ENCODE data around the gene BICD2.

BICD2 gene

DNA sequence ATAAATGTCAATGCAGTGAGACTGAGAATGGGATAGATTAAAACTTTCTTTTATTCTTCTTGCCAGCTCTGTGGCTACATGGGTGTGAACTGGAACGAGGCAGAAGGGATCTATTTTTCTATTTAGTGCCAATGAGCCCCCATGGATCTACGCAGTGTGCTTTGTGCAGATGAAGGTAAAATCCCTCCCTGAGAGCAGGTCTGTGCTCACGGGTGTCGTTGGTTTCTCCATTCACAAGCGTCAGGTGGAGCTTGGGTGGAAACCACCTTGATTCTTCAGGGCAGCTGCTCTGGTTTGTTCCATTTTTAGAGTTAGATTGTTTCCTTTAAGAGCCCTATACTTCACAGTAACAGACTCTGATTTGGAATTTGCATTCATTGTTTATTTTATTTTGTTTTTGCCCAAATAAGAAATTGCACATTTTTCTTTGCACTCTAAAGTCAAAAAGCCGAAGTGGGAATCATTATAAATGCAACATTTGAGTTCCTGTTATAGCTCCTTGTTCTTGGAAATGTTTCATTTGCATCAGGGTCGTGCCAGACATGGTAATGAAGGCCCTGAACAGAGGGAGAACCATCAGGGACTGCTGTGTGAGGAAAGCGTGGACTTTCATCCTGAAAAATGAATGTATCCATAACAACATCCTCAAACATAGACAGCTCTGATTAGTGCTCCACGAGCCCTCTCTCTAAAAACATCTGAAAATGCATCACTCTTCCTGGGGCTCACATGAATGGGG lies 31.1 kb upstream of the BICD2 start:
- no peak for TF ChIP-seq ZFX (IDR thresholded peaks at IDR 0.05)
- TF ChIP-seq CTCF (conservative IDR thresholded peaks at IDR 0.05) = no peak

DNA sequence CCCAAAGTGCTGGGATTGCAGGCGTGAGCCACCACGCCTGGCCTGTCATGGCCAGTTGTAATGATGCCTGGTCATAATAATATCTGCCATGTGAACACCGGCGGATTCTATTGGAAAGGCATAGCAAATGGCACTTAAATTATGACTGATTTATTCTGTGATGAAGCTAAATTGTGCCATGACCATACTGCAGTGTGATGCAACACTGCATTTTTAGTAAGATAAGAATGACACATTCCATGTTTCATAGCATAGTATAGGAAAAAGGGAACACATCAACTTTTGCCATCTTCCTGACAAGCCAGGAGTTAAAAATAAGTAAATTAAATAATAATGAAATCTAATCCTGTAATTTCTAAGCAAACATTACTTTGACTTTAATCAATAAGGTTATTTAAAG lies 30.4 kb upstream of the BICD2 start:
- TF ChIP-seq ZFX (IDR thresholded peaks at IDR 0.05) (no peak), CTCF (conservative IDR thresholded peaks at IDR 0.05) (no peak)
- no peak overlapping the region for H3K27ac ChIP-seq

More for the DNA sequence above, 31.1 kb upstream of the BICD2 start:
- no peak overlapping the region for H3K27ac ChIP-seq

- no peak overlapping the region for H3K27ac ChIP-seq
- TF ChIP-seq CTCF (conservative IDR thresholded peaks at IDR 0.05) = no peak
- no peak for TF ChIP-seq ZFX (IDR thresholded peaks at IDR 0.05)
Observed at GRCh38 chr9:92794426-92794825, 29.8 kb upstream of the BICD2 start.

DNA sequence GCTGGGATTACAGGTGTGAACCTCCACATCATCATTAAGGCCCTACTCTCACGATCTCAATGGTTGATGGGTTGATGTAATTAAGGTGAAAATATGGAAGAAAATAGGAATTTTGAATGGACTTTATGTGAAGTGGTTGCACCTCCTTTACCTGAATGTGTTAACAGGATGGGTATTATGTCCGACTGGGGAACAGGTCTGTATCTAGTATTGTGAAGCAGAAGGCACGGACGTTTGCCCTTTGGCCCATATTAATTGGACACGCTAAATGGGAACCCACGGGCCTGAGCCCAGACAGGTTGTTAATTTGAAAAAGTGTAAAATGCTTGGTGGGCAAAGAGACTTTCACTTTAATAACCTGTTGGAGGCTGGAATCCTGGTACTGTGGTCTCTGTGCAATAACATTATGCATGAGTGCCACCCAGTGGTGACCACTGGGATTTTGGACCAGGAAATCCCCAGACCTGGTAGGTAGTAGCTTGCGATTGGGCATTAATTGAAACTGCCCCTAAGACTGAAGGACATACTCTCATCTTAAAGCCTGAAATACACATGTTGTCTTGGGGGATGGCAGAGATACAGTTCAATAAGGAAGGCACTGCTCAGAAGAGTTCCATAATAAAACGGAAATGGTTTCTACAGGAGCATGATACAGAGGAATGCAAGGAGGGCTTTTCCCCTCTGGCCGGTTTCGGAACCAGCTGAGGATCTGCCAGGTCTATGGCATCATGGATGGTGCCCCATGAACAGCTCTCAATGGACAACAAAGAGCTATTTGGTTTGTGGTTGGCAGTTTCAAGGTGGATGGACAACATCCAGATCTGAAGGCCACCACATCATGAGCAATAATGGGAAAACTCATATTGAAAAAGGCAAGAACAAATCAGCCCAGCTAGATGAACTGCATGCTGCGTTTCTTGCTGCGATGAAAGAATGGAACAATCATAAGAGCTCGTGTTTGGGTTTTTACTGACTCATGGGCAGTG lies 26.2 kb upstream of the BICD2 start:
- no peak for TF ChIP-seq ZFX (IDR thresholded peaks at IDR 0.05)
- TF ChIP-seq CTCF (conservative IDR thresholded peaks at IDR 0.05) = peak; percentile 91
- H3K27ac ChIP-seq = no peak overlapping the region

- no peak overlapping the region for H3K27ac ChIP-seq
- no peak for TF ChIP-seq ZFX (IDR thresholded peaks at IDR 0.05)
- TF ChIP-seq CTCF (conservative IDR thresholded peaks at IDR 0.05) = no peak
Observed at GRCh38 chr9:92786298-92786697, 21.7 kb upstream of the BICD2 start.

DNA sequence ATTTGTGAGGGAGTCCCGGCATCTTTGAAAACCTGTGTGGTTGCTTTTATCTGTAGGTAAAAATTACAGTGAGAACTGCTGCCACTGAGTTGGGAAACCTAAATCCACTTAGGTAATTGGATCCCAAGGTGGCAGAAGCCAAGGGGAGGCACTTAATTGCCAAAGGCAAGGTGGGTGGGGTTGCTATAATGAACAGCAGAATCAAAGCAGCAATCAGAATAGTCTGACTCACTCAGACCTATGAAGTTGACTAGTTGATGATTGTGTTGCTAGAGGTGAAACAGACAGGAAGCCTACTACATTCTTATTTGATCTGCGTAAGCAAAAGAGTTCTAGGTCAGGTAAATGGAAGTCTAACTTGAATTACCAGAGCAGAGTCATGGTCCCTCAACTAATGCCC lies 17.3 kb upstream of the BICD2 start:
- H3K27ac ChIP-seq = no peak overlapping the region
- TF ChIP-seq ZFX (IDR thresholded peaks at IDR 0.05) (no peak), CTCF (conservative IDR thresholded peaks at IDR 0.05) (no peak)

- TF ChIP-seq ZFX (IDR thresholded peaks at IDR 0.05) (no peak), CTCF (conservative IDR thresholded peaks at IDR 0.05) (no peak)
- H3K27ac ChIP-seq = no peak overlapping the region
Observed at GRCh38 chr9:92780206-92780605, 15.6 kb upstream of the BICD2 start.

Data from C4-2B (cell line).